Right ventricle myocardium superior (tissue), 1 donor: ENCODE results near the gene SDSL. TPM values are rescaled to one million over a fixed set of nuclear protein-coding genes. Genes with fewer than 3 reads are reported as not detected.

ENCODE experiments used
- ATAC-seq: fragments of 200-7000 bp; cut with Tn5 transposase; one replicate; pipeline ENCODE4 v1.9.1; 2020; ENCODE audit warnings: mild to moderate bottlenecking; ENCODE audit not compliant: poor library complexity
- DNase-seq: peaks from one replicate; pipeline ENCODE4 v3.0.0-alpha.2; 2020
- intact Hi-C: fragments of 100-400 bp; cut with DNase I; formaldehyde crosslinking; loops from one replicate; pipeline ENCODE4 v1.11.2; 2022
- long read RNA-seq: library from polyadenylated mRNA; unstranded; transcript quantifications from one replicate; pipeline ENCODE4 v2.0.0, GENCODE V29; 2021
- total RNA-seq: library from RNA; stranded (reverse); fragmentation: NEBNext Ultra II Directional; extraction: Animal tissue kit (Norgen Biotek cat#: 25700); gene quantifications from one replicate; pipeline ENCODE4 v1.2.1, GENCODE V29; 2021
- donor health status: DM: no; HTN: yes; CAD: no; lungs with severe emphysema.

SDSL gene
- 6.3 TPM for total RNA-seq
- long read RNA-seq, transcript SDSL-202 (8 exons, 1,449 nt) = major isoform, 5 of 7 reads
- long read RNA-seq, partial matches to known transcripts = 0 of 7 reads
- long read RNA-seq, other reads (novel, unspliced or antisense) = 2 of 7 reads

GRCh38 chr12:113422030-113422885 lies at the start of gene SDSL:
TSS of gene SDSL (plus strand) at chr12:113422380. CDS start at chr12:113427983, 5,603 bp downstream.
- intact Hi-C loops = loop anchor here (5.0 to 10.0 kb wide), 2 partner anchors 110 to 237 kb away; partner anchors contain the start of genes DDX54 and RITA1
- ATAC-seq = peak; percentile 88

GRCh38 chr12:113373440-113373839 lies 48.7 kb upstream of the SDSL start:
- DNase-seq (no peak), ATAC-seq (no peak)
- intact Hi-C loops = no loop called here

More at GRCh38 chr12:113422030-113422885, at the start of gene SDSL:
- DNase-seq = peak; percentile 72

- intact Hi-C loops = no loop called here
- ATAC-seq = no peak
These were observed 48.2 kb upstream of the SDSL start for GRCh38 chr12:113373969-113374368.

GRCh38 chr12:113374823-113375428 lies 47.3 kb upstream of the SDSL start:
- intact Hi-C loops = no loop called here
- DNase-seq (no peak), ATAC-seq (no peak)

More at GRCh38 chr12:113373969-113374368, 48.2 kb upstream of the SDSL start:
- DNase-seq = peak; percentile 40

- no peak for ATAC-seq
- DNase-seq = no peak
- intact Hi-C loops = no loop called here
These were observed 43.9 kb upstream of the SDSL start for GRCh38 chr12:113378291-113378690.

- no peak for ATAC-seq
- DNase-seq = no peak
- intact Hi-C loops = no loop called here
These were observed 41.0 kb upstream of the SDSL start for GRCh38 chr12:113381220-113381619.

GRCh38 chr12:113382206-113382605 lies 40.0 kb upstream of the SDSL start:
- intact Hi-C loops = no loop called here
- ATAC-seq = no peak
- DNase-seq = no peak

- intact Hi-C loops = no loop called here
- ATAC-seq (no peak), DNase-seq (no peak)
These were observed 37.4 kb upstream of the SDSL start for GRCh38 chr12:113384778-113385177.

GRCh38 chr12:113385282-113385882 lies 36.8 kb upstream of the SDSL start:
- intact Hi-C loops = no loop called here
- no peak for DNase-seq
- ATAC-seq = no peak

GRCh38 chr12:113386866-113387566 lies 35.2 kb upstream of the SDSL start:
- no peak for DNase-seq
- ATAC-seq = no peak
- intact Hi-C loops = no loop called here

- ATAC-seq (no peak), DNase-seq (no peak)
- intact Hi-C loops = no loop called here
These were observed 34.5 kb upstream of the SDSL start for GRCh38 chr12:113387631-113388030.

GRCh38 chr12:113388351-113388750 lies 33.8 kb upstream of the SDSL start:
- no peak for ATAC-seq
- intact Hi-C loops = no loop called here
- no peak for DNase-seq

GRCh38 chr12:113390064-113391043 lies 31.8 kb upstream of the SDSL start:
- DNase-seq (no peak), ATAC-seq (no peak)
- intact Hi-C loops = no loop called here

- ATAC-seq = no peak
- intact Hi-C loops = no loop called here
- no peak for DNase-seq
These were observed 31.0 kb upstream of the SDSL start for GRCh38 chr12:113391145-113391544.

- intact Hi-C loops = no loop called here
- no peak for ATAC-seq
- DNase-seq = no peak
These were observed 30.4 kb upstream of the SDSL start for GRCh38 chr12:113391650-113392337.

GRCh38 chr12:113392520-113392919 lies 29.7 kb upstream of the SDSL start:
- DNase-seq (no peak), ATAC-seq (no peak)
- intact Hi-C loops = no loop called here

GRCh38 chr12:113392988-113393579 lies 29.1 kb upstream of the SDSL start:
- intact Hi-C loops = no loop called here
- DNase-seq (peak; percentile 55), ATAC-seq (peak; percentile 30)
